Uterus (tissue), 2 donors: Measurements from ENCODE around the gene ATP5PB.

ENCODE experiments used
- CTCF ChIP-seq, 4 experiments: fragments of 200-600 bp in 2 of 4; fragments of 450-650 bp in 2 of 4; sonication (generic) in 2 of 4; IDR thresholded peaks; one replicate each; pipeline ENCODE4 v1.5.1; 2016 to 2019; ENCODE audit warnings: antibody characterized with exemption in 4 of 4, mild to moderate bottlenecking in 2 of 4, moderate library complexity in 1 of 4
- POLR2A ChIP-seq, 2 donors: fragments of 450-650 bp; IDR thresholded peaks; one replicate each; pipeline ENCODE4 v1.6.1; 2016; ENCODE audit warnings: antibody characterized with exemption in 2 of 2, mild to moderate bottlenecking in 1 of 2, moderate library complexity in 1 of 2

GRCh38 chr1:111441573-111442192, 7.6 kb upstream of the ATP5PB start:
- TF ChIP-seq CTCF (IDR thresholded peaks at IDR 0.05) (no peak), POLR2A (IDR thresholded peaks at IDR 0.05) (no peak)
